GM19452 (cell line): Measurements from ENCODE around the gene TXNRD3.
A peak's percentile ranks its signal among the peaks of the same experiment; 100 is the strongest.

ENCODE experiments used
- ATAC-seq: cut with Tn5 transposase; IDR thresholded peaks from one replicate; pipeline ENCODE4 v1.9.1; 2021; ENCODE audit not compliant: unreplicated experiment

TXNRD3 gene

DNA sequence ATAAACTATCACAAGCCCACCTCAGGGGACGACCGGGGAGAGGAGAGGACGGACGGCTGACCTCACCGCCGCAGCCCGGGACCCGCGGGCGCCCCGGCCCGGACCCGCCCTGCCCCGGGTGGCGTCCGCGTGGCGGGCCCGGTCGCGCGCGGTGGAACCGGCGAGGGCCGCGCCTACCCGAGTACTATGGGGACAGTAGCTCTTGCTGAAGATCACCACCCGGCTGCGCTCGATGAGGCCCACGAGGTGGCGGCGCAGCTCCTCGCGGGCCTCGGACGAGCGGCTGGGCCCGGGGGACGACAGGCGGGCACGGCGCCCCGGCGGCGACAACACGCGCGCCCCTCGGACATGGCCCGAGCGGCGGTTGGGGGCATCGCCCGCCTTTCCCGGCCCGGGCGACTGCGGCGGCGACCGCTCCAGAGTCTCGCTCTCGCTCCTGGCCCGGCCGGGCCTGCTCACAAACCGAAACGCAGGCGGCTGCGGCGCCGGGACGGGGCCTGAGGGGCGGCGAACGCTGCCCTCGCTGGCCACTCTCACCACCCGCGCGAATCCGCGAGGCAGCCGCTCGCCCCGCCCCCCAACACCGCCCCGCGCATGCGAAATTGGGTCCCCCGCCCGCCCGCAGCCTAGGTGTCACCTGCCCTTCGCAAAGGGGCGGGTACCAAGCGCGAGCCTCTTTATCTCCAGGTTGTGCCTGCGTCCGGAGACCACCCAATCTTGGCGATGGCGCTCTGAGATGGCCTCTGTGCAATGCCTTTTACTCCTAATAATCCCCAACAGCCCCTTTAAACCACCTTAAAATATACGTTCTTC is at the start of gene TXNRD3:
TSS of gene TXNRD3 (minus strand) at position 554 of the 813 bp plus-strand sequence.
- no peak for ATAC-seq

DNA sequence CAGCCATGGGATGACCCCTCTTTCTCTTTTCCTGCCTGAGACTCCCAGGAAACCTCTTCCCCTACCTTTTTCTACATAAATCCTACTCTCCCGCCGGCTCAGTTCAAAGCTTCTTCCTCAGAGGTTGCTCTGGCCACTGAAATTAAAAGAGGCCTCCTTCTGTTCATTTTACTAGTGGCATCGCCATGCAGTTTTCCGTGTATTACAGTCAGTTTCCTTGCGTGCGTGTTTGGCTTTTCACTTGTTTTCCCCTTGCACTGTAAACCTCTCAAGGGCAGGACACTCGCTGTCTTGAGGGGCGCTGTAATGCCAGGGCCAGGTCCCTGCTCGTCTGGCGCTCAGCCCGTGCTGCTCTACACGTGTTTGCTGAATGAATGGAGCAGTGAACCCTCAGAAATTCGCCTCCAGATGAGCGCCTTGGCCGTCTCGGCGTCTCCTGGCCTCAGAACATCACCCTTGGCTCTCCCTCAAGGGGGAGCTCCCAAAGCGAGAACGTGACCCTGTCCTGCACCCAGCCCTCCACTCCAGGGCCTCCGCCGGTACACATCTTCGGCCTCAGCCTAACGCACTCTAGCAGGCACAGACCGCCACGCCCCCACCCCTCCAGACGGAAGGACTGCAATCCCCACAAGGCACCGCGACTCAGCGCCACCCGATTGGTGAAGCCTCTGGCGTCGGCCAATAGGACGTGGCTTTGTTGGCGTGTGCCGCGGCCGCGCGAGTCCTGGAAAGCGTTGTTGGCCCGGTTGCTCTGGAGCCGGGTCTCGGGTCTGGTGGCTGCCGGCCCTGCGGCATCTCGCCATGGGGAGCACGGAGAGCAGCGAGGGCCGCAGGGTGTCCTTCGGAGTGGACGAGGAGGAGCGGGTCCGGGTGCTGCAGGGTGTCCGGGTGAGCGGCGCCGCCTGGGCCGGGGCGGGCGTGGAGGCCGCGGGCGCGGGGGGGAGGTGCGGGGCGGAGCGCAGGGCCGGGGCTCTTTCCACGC is 48.9 kb upstream of the TXNRD3 start, which contains the start of gene CHCHD6:
TSS of gene CHCHD6 (plus strand) at position 729 of the 982 bp plus-strand sequence. CDS start at position 802, 73 bp downstream.
- peak; percentile 97 for ATAC-seq

DNA sequence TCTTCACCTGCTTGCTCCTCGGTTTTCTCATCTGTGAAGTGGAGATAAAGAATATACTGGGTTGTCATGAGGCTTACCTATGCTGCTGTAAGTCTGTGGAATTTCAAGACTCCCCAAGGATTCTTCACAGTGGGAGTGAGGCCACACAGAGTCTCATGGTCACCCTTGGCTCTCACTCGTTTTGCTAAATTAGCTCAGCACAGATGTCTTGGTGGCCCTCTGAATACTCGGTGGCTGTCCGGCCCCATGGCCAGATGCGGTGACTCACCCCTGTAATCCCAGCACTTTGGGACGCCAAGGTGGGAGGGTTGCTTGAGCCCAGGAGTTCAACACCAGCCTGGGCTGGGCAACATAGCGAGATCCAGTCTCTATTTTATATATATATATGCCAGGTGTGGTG is 44.1 kb upstream of the TXNRD3 start:
- ATAC-seq = no peak

DNA sequence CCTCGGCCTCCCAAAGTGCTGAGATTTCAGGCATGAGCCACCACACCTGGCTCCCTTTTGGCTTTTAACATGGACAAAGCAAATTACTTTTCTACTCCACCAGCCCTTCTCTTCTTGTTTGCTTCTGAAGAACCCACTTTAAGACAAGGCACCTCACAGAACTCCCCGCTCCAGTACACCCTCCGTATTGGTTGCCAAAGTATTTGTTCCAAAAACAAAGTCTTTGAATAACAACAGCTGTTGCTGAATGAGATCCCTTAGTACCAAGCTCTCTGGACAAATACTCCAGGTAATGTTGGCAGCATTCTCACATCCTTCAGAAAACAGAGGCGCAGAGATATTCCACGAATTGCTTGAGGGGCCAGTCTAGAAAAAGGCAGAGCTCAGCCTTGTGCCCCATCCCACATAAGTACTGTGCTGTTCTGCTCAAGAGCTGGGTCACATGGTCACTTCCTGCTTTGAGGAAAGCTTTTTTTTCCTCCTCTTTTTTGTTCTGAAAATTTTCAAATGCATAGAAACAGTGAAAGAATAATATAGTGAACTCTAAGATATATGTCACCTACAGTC is 41.9 kb upstream of the TXNRD3 start:
- ATAC-seq = no peak

DNA sequence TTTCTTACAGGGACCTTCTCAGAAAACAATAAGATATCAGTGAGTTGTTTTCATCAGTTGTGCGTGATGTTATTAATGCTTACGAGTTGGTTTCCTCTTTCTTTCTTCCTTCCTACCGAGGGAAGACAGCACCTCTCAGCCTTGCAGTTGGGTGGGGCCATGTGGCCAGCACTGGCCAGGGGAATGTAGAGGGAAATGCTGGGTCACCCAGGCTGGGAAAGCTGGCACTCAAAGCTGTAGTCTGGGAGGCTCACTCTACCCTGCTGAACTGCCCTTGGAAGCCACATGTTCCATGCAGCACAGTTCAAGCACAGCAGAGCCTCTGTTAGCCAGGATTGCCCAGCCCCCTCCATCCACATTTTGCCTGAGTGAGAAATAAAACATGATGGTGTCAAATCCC is 39.0 kb upstream of the TXNRD3 start:
- no peak for ATAC-seq

DNA sequence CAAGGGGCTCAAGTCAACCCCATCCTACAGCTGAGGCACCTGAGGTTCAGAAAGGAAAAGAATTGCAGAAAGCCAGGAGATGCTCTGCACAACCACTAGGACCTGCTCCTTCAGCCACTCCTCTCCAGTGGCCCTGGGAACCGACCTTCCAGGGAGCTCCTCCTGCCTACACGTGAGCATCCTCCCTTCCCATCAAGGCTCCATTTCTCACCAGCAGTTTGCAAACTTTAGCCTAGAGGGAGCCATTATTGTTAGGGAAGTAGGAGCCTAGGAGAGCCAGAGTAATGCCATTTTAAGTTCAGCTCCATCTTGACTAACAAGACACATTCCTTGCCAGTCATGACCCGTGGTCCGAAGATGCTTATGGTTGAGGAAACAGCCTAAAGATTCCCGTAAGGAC is 37.9 kb upstream of the TXNRD3 start:
- ATAC-seq = no peak

DNA sequence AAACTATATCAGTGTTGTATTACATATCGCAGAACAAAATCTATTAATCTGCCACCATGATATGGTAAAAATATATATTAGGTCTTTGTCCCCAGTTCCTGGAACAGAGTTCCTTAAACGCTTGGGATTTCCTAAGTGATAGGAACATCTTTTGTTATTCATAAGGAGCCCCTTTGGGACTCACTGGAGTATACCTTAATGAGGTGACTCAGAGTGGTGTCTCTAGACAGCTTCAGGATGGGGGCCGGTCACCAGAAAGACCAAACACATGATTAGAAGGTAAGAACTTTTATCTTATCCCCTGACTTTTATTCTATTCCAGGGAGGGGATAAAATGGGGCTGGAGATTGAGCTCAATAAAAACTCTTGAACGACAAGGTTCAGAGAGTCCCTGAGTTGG is 36.8 kb upstream of the TXNRD3 start:
- ATAC-seq = no peak

DNA sequence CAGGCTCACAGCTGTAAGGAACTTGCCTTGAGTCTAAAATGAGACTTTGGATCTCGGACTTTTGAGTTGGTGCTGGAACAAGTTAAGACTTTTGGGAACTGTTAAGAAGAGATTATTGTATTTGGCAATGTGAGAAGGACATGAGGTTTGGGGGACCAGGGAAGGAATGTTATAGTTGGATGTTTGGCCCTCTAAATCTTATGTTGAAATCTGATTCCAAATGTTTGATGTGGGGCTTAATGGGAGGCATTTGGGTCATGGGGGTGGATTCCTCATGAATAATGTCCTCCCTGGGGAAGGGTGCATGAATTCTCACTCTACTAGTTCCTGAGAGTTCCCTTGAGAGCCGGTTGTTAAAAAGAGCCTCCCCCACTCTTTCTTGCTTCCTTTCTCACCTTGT is 30.6 kb upstream of the TXNRD3 start:
- no peak for ATAC-seq

DNA sequence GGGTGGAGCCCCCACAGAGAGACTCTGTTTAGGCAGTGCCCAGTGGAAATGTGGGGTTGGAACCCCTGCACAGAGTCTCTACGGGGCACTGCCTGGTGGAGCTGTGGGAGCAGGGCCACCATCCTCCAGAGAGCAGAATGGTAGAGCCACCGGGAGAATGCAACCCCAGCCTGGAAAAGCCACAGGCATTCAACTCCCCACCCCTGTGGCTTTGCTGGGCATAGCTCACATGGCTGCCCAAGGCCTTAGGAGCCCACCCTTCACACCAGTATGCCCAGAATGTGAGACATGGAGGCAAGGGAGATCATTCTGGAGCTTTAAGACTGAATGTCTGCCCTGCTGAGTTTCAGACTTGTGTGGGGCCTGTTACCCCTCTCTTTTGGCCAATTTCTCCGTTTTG is 30.1 kb upstream of the TXNRD3 start:
- ATAC-seq = no peak

DNA sequence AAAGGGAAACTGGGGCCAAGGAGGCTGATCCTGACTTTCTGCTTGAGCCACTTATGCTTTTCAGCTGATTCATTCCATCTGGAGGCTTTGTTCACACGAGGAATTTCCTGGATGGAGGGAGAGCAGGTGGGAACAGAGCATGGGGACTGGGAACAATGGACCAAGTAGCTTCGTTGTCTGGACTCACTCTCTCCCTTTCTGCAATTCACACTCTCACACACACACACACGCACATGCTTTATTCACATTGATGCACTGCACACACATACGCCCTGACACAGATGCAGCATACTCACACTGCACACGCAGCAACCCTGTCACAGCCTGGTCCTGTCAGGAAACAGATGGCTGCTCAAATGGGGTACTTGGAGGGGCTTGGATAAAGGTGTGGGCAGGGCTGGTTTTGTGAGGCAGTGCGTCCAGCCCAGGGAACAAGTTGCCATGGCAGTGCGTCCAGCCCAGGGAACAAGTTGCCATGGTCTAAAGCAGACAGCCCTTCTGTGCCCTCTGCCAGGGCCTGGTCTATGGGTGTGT is 29.4 kb upstream of the TXNRD3 start:
- ATAC-seq = no peak

DNA sequence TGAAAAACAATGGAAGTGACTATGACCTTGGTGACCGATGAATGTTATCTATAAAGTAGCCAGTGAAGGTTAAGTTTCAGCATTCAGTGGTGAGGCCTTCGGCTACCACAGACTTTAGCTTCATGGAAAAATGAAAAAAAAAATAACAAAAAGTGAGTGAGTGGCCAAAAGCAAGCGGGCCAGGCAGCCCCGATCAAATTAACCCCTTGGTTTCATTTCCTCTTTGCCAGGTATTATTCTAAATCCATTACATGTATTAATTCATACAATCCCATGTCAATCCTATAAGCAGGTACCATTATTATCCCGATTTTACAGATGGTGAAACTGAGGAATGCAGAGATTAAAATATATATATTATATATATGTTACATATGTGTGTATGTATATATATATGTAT is 28.1 kb upstream of the TXNRD3 start:
- ATAC-seq = no peak

DNA sequence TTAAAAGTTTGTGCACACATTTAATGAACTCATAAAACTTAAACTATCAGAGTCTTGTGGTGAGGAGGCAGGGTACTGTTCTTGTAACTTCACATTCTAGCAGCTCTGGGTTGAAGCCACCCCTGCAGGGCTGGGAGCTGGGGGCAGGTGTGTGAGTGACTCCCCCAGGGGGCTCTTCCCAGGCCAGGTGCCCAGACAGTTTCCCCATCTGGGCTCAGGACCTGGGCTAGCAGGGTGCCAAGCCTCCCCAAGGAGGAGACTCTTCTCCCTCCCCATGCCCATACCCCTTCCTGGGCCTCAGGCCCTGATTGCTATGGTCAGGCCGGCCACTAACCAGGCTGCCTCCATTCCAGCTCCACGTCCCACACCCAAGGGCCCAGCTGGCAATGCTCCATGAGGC is 27.1 kb upstream of the TXNRD3 start:
- no peak for ATAC-seq

DNA sequence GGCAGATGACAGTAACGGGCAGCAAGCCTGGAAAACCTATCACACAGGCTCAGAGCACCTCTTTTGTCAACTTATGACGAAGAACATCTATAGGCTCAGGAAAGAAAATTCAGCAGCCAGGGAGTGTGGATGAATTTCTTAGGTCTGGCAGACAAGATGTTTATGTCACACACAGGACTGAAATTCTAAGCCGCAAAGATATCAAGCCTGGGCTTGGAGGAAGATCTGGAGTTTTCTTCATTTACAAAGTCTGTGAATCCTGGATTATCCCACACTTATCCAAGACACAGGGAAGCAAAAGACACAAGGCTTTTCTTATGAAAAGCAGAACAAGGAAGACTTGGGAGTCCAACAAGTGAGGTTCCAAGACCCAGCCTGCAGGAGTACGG is 25.7 kb upstream of the TXNRD3 start:
- no peak for ATAC-seq

DNA sequence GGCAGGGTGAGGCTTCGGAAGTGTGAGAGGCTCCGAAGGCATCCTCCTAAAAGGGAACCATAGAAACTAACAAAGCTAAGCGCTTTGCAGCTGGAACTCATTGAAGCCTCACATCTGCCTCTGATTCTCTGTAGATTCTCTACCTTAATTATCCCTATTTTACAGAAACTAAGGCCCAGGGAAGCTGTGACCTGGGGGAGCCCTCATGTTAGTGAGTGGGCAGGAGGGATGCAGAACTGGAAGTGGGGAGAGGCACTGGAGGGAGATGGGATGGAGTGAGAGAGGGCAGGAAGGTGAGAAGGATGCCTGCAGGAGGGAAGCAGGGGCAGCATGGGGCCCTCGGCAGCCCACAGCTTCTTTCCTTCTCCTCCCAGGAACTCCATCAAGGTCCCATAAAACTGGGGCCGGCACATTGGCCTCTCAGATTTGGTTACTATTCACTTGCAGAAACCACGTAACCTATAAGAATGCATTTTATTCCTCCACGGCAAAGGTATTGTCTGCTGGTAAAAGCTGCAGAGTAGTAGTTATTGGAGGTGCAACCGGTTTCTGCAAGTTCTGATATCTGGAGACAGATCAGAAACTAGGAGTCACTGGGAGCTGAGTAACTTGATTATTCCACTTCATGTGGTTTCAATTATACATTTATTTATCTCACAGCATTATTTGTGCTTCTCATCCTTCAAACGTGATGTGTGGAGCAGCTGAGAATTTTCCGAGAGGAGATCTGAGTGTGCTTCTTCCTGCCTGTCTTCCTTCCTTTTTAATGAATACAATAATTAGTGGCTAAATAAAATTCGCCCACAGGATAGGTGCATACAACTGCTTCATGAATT is 25.1 kb upstream of the TXNRD3 start:
- no peak for ATAC-seq

DNA sequence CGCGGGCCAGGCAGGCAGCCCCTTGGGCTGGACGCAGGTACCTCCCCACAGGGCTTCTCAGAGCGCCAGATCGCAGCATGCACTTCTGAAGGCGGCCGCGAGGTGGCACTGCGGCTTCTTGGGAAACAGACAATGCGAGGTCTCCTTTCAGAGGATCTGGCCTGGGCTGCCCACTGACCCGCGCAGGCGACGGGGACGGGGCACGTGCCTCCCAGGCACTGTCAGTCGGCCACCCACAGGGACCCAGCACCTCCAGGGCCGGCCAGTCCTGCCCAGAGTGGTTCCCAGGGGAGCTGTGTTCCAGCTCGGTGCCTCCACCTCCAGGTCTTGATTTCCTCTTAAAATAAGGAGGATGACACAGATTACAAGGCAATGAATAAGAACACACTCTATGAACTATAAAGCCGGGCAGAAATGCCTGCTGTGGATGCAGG is 24.4 kb upstream of the TXNRD3 start:
- ATAC-seq = no peak

DNA sequence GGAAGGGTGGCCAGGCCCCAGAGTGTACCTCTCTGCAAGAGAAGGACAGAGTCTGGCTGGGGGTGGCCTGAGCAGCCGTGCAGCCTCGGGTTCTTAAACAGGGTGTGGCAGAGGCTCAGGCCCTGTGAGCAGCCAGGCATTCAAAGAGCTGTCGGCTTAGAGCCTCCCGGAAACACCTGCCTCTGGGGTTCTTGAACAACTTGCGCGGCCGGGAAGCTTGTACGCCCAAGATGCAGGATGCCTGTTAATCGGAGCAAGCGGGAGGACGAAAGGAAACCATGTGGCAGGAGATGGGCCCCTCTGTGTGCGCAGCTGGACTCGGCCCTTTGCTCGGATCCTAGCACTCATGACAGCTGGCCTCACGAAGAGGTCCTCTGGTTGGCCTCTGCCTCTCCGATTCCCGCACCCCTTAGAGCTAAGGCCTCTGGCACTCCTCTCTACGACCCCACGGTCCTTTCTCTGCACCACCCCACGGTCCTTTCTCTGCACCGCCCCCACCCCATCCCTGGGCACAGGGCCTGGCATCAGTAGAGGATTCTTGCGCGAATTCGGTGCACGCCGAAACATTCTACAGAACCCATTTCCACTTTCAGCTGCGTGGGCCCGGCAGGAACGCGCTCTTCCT is 23.9 kb upstream of the TXNRD3 start:
- ATAC-seq = no peak

DNA sequence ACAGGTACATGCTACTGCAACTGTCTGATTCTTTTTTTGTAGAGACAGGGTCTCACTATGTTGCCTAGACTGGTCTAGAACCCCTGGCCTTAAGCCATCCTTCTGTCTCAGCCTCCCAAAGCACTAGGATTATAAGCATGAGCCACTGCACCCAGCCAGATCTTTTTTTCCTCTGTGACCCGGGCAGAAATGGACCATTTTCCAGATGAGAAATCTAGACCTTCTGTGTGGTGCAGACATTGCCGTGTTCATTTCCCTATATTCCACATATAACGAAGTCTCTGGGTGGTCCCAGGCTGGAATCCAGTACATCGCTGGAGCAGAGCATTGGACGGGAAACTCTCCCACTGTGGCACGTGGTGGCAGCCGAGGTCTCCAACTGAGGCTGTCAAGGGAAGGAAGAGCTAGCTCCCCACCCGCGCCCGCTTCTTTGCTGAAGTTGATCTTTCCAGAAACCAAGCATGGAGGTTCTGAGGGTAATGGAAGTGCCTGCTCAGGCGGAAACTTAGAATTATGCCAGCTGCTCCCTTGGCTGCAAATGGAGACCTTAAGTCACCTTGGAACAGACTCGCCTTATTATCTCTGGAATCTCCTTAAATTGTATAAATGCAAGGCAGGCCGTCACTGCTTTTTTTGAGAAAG is 23.1 kb upstream of the TXNRD3 start:
- no peak for ATAC-seq

DNA sequence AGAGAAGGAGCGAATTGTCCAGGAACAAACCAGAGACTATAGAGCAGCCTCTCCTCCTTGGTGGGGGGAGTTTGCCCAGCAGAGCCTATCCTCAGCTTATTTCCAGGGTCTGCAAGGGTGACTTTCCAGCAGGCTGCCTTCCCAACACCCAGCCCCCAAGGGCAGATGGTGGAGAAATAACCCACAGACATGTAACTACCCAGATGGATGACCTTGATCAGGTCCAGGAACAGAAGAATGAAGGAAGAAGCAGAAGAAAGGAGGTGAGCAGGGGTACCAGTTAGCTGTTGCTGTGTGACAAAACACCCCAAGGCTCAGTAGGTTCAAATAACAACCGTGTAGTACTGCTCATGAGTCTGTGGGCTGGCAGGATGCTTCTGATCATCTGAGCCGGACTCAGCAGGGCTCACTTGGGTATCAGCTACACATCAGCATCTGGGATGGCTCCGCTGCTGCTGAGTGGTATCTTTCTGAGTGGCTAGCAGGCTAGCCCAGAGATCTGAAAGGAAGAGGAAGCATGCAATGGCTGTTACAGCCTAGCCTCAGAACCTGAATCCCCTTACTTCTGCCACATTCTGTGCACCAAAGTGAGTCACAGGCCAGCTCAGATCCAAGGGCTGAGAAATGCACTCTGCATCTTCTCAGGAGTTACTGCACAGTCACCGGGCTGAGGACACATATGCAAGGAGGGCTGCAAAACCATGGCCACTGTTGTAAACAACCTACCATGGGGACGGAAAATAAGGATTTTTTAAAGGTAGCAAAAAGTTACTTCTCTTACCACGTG is 22.2 kb upstream of the TXNRD3 start:
- no peak for ATAC-seq

DNA sequence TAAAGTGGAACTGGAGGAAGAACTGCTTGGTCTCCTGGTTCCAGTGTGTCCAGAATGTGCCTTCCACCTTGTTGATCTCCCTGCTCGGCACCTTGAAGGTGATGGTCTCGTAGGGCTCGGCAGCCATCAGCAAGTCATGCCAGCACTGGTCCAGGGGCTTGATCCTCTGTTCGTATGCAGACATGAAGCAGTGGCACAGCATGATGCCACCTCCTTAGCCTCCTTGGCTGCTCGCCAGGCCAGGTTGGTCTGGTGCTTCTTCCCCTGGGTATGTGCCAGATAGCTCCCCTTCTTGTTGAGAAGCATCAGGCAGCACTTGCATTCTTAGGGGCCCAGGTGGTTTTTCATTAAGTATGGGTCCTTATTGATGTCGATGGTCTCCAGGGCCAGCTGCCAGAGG is 17.8 kb upstream of the TXNRD3 start:
- no peak for ATAC-seq
